Measurements from ENCODE around the gene ATG4C.

Gene ATG4C

DNA sequence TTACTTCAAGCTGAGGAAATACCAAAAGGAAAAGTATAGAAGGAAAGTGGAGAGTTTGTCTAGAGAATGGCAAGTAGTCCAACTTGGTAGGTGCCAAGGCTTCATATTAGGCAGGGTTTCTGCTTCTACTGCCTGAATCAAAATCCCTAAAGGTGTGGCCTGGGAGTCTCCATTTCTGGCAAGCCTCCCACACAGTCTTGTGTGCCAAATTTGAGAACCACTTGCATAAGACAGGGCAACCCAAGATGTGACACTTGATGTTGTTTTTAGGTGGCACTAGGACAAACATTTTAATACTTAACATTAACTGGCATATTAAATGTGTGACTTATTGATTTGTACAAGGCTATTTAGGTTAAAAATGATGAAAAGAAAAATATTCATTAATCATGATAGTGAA, 60.1 kb downstream of the ATG4C start:
- DNase-seq: no peak

DNA sequence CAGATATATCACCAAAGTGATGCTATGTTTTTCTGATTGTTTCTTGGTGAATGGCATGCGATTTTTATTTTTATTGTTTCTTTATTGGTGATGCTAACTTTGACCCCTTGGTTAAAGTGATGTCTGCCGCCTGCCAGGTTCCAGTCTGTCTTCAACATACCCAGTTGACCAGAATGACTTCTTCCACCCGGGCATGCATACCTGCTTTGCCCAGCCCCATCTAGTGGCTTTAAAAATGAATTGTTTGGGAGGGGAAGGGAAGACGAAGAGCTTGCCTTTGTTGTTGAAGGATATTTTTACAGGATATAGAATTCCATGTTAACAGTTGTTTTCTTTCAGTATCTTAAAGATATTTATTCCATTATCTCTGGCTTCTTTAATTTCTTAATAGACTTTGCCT, 65.1 kb downstream of the ATG4C start:
- DNase-seq: no peak

DNA sequence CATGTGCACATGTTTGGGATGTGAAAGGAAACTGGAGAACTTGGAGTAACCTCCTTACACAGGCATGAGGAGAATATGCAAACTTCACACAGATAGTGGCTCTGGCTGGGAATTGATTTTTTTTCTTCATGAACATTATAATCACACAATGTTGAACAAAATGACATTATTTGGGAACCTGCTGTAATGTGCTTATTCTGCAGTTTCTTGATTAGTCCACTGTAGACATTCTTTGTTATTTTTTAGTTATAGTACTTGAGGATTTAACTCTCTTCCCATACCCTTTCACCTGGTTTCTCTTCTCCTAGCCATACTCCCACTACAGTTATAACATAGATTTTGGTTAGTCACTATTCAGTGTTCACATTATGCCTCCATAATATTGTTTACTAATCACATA, 68.3 kb downstream of the ATG4C start:
- no peak for DNase-seq

DNA sequence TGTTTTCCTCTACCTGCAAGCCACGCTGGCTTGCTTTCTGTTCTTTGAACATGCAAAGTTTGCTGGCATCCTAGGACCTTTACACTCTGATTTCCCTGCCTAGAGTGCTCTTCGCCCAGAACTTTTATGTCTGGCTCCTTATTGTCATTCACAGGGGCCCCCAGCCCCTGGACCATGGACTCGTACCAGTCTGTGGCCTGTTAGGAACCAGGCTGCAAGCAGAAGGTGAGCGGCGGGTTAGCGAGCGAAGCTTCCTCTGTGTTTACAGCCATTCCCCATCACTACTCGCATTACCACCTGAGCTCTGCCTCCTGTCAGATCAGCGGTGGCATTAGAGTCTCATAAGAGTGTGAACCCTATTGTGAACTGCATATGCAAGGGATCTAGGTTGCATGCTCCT, 73.0 kb downstream of the ATG4C start:
- no peak for DNase-seq

DNA sequence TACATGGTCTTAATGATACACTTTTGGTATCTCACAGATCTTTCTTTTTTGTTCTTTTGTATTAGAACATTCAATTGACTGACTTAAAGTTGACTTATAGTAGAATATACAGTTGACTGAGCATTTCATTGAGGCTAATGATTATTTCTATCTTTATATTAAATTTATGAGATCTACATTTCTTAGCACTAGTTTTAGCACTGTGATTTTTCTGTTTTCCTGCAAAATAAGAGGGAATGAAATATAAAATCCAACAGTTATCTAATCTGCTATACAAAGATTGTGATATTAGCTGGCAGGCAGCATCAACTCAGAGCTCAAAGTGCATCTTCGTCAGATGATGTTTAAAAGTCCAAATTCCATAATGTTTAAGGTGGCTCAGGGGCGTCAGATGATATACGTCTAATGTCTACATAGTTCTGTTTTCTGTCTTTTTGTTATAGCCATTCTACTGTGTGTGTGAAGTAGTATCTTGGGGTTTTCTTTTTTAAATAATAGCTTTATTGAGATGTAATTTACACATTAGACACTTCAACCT, 85.4 kb downstream of the ATG4C start:
- DNase-seq: no peak

DNA sequence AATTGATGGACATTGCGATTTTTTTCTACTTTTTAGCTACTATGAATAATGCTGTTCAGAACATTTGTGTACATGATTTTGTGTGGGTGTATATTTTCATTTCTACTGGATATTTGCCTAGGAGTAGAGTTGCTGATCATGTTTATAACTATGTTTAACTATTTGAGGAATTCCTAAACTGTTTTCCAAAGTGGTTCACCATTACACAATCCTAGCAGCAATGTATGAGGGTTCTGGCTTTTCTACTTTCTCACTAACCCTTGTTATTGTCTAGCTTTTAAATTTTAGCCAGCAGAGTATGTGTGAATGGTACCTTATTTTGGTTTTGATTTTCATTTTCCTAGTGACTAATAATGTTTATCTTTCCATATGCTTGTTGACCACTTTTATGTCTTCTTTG, 86.2 kb downstream of the ATG4C start:
- no peak for DNase-seq

DNA sequence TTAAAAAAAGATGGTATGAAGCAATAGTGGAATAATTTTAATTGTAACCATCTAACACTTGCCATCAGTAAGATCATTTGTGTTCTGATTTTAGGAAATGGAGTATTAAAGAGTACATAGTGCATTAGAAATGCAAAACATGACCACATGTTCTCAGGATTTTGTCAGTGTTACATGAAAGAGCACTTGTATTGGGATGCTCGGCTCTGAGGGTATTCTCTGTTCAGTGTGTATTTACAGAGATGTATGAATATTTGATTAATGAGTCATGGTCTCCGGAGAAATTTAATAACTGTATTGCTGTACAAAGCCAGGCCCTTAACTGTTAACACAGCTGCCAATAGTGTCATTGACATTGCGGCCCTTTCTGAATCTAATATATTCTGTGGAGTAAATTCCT, 91.7 kb downstream of the ATG4C start:
- DNase-seq: no peak

DNA sequence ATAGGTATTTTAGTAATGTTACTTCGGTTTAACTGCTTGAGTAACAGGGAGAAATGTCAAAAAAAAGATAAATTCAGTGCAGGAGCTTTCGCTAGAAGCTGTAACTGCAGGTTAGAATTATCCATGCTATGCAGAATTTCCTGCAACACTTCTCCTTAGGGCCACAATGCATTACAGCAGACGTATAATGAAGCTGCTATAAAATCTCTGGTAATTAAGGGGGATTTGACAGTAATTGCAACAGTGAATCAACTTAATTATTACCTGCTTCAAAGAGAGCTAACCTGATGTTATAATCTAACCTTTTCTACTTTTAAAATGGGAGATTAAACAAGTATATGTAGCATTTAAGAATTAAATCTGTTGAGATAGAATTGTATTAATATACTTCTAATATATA, 92.6 kb downstream of the ATG4C start:
- DNase-seq: no peak

DNA sequence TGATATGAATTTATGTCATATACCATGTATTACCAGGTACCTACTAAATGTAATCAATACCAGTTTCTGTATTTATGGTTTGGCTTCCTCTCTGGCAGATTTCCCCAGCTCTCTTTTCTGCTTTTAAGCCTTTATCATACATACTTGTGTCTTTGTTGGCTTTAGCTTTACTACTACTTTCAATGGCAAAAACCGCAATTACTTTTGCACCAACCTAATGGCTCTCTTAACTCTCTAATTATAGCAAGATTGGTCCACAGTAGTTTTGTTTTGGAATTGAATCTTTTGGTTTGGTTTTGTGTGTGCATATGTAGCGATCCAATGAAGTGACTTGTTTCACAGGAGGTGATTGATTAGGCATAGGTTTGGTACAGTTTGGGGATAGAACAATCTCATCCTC, 93.6 kb downstream of the ATG4C start:
- no peak for DNase-seq

DNA sequence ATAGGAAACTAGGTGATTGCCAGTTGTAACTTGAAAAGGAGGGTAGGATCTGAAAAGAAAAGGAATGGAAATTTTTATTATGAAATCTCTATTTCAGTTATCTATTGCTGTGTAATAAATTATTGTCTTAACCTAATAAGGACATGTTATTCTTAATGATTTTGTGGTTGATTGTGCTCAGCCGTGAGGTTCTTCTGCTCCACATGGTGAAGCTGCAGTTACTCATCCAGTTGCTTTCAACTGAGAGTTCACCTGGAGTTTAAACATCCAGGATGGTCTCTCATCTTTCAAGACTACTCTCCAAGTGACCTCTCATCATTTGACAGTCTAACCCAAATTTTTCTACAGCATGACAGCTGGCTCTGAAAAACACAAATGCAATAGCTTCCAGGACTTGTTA, 96.0 kb downstream of the ATG4C start:
- no peak for DNase-seq

DNA sequence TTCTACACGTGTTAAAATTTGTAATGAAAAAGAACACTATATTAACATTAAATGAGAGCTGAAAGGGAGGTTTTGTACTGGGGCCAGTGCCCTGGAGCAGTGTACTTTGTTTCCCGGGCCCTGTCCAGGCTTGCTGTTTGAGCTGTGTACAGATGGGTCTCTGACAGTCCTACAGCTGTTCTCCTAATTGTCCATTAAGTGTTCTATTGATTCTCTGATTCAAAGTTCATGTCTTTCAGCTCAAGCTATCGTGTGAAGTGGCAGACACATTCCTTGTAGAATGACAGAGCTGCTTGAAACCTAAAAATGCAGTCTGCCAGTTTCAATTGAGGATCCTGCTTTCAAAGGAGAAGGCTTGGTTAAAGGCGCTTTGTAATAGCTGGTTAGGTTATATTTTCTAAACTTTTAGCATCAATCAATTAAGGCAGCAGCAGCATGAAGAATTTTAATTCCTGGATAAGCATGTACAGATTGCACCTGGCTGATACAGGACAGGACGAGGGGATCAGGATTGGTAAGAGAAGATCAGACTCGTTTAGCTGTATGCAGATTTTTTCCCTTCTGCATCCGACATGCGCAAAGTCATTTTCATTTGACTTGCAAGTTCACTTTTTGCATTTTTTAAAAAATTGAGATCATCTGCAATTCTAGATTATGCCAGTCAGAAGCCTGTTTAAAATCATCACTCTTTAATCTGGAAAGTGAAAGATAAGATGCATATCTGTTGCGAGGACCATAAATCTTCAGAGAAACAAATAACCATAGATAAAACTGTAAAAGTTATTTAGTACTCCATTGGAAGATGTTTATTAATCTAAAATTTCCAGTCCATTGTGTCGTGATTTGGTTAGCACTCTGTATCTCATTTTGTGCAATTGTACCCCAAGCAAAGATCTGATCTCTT, 98.5 kb downstream of the ATG4C start:
- DNase-seq: no peak

DNA sequence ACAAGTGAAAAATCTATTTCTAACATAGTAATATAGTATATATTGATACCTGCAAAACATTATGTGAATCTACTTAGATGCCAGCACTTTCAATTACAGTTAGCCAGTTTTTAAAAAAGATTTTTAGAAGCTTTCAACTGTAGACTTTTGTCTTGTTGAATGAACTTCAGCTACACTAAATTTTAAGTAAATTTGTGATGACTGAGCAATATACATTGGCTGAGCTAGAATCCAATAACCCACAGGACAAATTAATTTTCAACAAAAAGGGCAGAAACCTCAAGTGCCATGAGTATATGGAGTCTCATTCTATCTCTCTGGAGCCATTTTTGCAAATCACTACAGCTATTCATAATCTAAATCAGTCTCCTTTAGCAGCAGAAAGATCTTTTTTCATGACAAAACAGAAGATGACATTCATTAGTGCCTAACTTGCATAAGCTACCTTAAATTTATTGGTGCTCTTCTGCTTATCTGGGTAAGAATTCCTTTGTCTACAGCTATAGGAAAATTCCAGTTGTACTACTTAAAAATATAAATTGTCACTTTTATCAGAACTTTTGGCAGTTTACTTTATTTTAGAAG, 100.3 kb downstream of the ATG4C start:
- no peak for DNase-seq

DNA sequence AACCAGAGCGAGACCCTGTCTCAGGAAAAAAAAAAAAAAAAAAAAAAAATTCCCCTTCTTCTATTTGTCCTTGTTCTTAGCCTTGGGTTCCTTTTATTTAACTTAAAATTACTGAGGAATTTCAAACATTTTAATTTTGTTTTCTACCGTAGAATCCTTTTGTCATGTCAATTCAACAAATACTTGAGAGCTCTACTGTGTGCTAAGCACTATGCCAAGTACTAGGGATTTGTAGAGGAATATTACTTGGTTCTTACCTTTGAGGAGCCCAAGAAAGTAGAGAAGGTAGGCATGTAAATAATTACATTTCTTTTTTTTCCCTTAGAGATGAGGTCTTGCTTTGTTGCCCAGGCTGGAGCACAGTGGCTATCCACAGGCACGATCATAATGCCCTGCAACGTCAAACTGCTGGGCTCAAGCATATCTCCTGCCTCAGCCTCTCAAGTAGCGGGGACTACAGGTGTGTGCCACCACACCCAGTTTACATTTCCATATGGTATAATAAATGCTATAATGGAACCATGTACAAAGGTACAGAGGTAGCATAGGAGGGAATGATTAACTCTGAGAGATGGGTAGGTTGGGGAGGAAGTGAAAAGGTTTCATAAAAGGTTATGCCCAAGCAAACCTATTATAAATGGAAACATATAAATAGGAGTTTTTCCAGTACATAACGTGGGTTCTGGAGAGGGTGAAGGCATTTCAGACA, 104.0 kb downstream of the ATG4C start:
- no peak for DNase-seq

DNA sequence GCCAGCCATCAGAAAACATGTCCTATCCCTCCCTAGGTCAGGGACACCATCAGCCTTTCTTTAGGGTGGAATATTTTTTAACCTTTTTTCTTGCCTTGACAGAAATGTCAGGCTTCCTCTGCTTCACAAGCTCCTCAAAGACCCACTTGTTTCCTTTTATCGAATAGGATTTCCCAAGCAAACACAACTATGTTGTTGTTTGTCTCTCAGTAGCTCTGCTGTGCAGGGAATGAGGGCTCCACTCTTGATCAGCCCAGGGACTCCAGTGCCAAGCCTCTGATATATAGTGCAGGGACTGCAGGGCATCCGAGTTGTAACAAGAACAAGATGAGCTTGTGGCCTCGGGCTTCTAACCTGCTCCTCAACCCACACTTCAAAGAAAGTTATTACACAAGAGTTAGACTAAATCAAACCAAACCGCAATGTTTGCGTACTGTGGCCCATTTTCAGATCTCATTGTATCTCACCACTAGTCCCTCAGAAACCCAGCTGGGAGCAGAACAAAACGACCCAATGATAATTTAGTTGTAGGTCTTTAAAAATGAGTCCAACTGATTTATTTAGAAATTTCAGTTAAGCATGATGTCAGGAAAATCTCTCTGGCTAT, 108.1 kb downstream of the ATG4C start:
- DNase-seq: no peak

DNA sequence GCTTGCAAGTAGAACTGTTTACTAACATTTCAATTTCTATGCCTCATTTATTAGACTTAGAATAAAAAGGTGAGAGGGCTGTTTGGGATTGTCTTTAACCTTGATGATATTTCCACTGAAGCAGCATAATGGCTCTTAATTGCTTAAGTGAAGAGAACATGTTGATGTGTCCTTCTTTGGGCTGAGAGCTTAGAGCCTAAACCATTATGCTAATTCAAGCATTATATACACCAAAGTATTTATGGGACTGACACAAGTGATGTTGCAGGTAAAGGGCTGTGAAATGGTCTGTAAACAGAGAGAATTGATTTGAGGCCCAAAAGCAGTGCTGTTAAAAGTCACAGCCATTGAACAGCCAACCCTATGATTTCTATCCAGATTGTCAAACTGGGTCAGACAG, 113.9 kb downstream of the ATG4C start:
- no peak for DNase-seq

DNA sequence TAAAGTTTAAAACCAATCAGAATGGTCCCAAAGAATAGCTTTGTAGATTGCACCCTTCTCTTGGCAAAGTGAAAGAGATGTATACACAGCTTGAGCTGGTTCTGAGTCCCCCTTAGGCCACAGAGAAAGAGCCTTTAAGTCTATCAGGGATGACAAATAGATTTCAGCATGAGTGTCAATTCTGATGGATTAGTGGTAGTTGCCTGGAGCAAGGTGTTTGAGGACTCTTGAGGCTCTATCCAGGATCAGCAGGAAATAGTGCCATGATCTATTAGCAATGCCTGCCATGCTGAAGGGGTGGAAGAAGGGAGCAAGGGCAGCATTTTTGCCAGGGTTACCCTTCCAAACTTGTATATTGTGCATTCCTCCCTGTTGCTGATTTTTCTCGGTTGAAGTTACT, 116.6 kb downstream of the ATG4C start:
- no peak for DNase-seq

DNA sequence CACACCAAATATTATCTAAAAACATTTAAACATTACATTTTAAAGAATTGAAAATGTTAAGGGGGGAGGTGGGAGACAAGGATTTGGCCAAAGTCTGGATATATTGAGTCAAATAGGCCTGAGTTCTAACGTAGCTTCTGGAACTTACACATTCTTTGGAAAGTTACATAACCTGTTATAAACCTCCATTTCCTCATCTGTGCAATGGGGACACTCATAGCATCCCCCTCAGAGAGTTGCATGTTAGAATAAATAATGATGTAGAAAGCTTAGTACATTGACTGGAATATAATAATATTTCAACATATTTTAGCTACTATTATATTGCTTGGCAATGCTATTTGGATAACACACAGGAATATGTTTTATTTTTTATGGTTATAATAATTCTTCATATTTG, 117.7 kb downstream of the ATG4C start:
- no peak for DNase-seq

DNA sequence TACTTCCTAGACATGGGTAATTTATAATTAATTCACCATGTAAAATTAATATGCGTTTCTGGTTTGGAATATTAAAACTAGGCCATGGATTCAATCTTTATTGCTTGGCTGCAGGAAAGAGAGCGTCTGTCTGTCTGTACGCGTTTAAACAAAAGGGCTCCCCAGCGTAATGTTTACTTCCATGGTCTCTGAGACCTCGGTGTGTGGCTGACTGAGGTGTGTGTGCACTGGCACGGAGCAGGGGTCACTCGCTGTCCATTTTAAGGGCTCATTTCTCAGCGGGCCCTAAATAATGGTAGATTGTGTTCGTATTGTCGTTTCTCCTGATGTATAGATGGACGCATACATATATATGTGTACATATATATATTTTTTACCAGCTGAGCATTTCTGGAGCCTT, 119.6 kb downstream of the ATG4C start:
- no peak for DNase-seq

DNA sequence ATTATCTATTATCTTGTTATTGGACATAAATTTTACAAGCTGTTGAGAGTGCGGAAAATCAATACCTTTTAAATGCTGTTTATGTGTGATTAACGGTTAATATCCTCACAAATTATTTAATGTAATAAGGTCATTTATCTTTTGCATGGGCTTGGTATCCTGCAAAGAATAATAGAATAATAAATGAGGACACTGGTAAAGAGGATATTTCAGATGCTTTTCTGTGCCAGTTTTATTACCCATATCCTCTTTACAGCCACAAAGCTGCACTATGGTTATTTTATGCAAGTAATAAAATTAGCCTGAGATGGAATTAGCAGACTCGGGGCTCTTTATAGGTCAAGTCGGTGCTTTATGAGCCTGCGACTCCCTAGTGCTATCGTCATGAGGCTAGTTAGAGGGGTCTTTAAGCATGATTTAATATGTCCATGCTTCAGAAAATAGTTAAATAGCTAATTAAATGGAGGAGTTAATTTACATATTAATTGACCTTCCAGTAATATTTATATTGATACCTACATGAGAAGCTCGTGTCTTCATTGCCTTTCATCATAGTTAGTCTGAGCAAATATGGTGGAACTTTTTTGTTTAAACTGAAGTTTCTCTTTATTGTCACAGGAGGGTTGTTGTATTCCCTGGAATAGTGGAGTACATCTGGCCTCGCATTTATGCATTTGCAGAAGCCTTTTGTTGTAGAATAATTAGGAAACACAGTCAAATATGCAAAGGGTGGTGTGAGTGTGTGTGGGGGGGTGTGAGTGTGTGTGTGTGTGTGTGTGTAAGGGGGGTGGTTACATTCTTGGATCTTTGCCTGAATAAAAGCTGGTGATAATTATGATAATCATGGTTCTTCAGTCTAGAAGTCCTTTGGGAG, 120.3 kb downstream of the ATG4C start:
- DNase-seq: no peak

DNA sequence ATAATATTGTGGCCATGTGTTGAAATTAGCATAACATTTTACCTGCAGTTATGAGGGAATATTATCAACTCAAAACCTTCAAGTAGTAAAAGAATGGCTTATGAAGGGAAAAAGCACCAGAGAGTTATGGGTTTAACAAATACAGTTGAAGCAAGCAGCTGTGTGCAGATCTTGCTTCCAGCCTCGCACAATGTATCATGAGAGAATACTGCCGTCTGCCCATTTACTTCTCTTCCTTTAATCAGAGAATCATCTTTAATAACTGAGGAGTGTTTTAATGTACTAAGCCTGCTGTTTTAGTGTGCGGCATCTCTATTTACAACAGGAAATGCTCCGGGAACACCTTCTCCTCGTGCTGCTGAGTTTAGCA, 120.9 kb downstream of the ATG4C start:
- no peak for DNase-seq

DNA sequence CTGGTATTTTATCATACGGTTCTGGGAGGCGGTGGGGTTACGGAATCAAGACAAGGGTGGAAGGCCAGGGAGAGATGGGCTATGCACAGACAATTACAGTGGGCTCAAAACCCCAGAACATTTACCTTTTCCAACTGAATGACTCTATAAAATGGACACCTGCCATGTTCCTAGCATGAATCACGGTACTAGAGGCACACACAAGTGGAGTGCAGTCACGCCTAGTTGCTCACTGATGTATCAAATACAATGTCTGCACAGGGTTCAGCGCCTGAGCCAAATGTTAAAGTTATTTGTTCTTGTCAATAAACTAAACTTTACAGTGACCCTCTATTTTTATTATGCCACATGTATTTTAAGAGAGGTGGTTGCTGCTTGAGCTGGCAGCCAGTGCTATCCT, 121.4 kb downstream of the ATG4C start:
- no peak for DNase-seq

DNA sequence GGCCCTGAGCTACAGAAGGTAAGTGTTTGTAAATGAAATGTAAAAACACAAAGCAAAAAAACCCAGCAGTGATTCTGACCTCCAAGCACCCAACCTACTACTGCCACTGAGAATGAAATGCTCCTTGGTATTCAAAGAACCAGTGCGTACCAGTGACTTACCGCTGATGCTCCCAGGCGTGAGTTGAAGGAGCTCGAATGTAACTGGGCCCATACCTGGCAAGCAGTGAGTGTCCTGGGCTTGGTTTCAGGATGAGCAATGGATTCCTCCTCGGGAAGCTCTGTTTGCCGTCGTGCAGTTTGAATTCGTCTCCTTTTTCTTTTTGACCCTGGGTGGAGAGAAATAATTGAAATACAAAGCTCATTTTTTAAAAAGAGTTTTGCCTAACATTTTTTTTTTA, 121.9 kb downstream of the ATG4C start:
- DNase-seq: no peak
